GOT3 (cell line): ENCODE data around the gene UIMC1.
A peak's percentile ranks its signal among the peaks of the same experiment; 100 is the strongest.

Experiments used
- DNase-seq: peaks from one replicate; lab custom pipeline; 2025; ENCODE audit warnings: mixed read lengths; lab: John Stamatoyannopoulos, UW

Gene UIMC1

GRCh38 chr5:176870110-176870591, 136.4 kb downstream of the UIMC1 start:
- DNase-seq: peak; percentile 13

GRCh38 chr5:176869501-176870109, 137.0 kb downstream of the UIMC1 start:
- DNase-seq: no peak

- no peak for DNase-seq
Measured at GRCh38 chr5:176868731-176869130, 137.8 kb downstream of the UIMC1 start.

GRCh38 chr5:176868126-176868525, 138.5 kb downstream of the UIMC1 start:
- DNase-seq: no peak

GRCh38 chr5:176866707-176867310, 139.8 kb downstream of the UIMC1 start:
- DNase-seq: no peak

- DNase-seq: no peak
Measured at GRCh38 chr5:176865964-176866363, 140.6 kb downstream of the UIMC1 start.

- DNase-seq: no peak
Measured at GRCh38 chr5:176864755-176865154, 141.8 kb downstream of the UIMC1 start.

- DNase-seq: no peak
Measured at GRCh38 chr5:176863765-176864098, 142.8 kb downstream of the UIMC1 start.

- no peak for DNase-seq
Measured at GRCh38 chr5:176863041-176863764, 143.4 kb downstream of the UIMC1 start.

GRCh38 chr5:176862330-176862995, 144.1 kb downstream of the UIMC1 start:
- DNase-seq: no peak

GRCh38 chr5:176861276-176861675, 145.3 kb downstream of the UIMC1 start:
- DNase-seq: no peak

- DNase-seq: no peak
Measured at GRCh38 chr5:176860381-176860780, 146.2 kb downstream of the UIMC1 start.

GRCh38 chr5:176859916-176860315, 146.7 kb downstream of the UIMC1 start:
- DNase-seq: no peak

- DNase-seq: no peak
Measured at GRCh38 chr5:176857894-176858273, 148.7 kb downstream of the UIMC1 start.

- DNase-seq: no peak
Measured at GRCh38 chr5:176857216-176857893, 149.2 kb downstream of the UIMC1 start.

- no peak for DNase-seq
Measured at GRCh38 chr5:176856746-176857145, 149.8 kb downstream of the UIMC1 start.

GRCh38 chr5:176855598-176855997, 151.0 kb downstream of the UIMC1 start:
- no peak for DNase-seq
